ENCODE measurements around the gene FAM204A.

Gene FAM204A

GRCh38 chr10:118256825-118257570, 85.1 kb downstream of the FAM204A start:
- DNase-seq (ENCODE audit: low spot score) = no peak
- no peak for TF ChIP-seq CTCF (IDR thresholded peaks at IDR 0.05; ENCODE audit: extremely low read depth, insufficient read depth, missing control alignments)
- in situ Hi-C loops (cut with MboI; ENCODE audit: low pct_unique_long_range_greater_than_20kb, low sequenced_read_pairs, unreplicated experiment) = no loop called here

- DNase-seq (ENCODE audit: low spot score) = no peak
- TF ChIP-seq CTCF (IDR thresholded peaks at IDR 0.05; ENCODE audit: extremely low read depth, insufficient read depth, missing control alignments) = no peak
- in situ Hi-C loops (cut with MboI; ENCODE audit: low pct_unique_long_range_greater_than_20kb, low sequenced_read_pairs, unreplicated experiment) = no loop called here
Observed at GRCh38 chr10:118256209-118256608, 85.9 kb downstream of the FAM204A start.

GRCh38 chr10:118255355-118255754, 86.8 kb downstream of the FAM204A start:
- TF ChIP-seq CTCF (IDR thresholded peaks at IDR 0.05; ENCODE audit: extremely low read depth, insufficient read depth, missing control alignments) = no peak
- in situ Hi-C loops (cut with MboI; ENCODE audit: low pct_unique_long_range_greater_than_20kb, low sequenced_read_pairs, unreplicated experiment) = no loop called here

GRCh38 chr10:118254654-118255053, 87.5 kb downstream of the FAM204A start:
- in situ Hi-C loops (cut with MboI; ENCODE audit: low pct_unique_long_range_greater_than_20kb, low sequenced_read_pairs, unreplicated experiment) = no loop called here
- TF ChIP-seq CTCF (IDR thresholded peaks at IDR 0.05; ENCODE audit: extremely low read depth, insufficient read depth, missing control alignments) = no peak
- DNase-seq (ENCODE audit: low spot score) = no peak

More at GRCh38 chr10:118255355-118255754, 86.8 kb downstream of the FAM204A start:
- no peak for DNase-seq (ENCODE audit: low spot score)

GRCh38 chr10:118253397-118253796, 88.7 kb downstream of the FAM204A start:
- TF ChIP-seq CTCF (IDR thresholded peaks at IDR 0.05; ENCODE audit: extremely low read depth, insufficient read depth, missing control alignments) = no peak
- DNase-seq (ENCODE audit: low spot score) = no peak
- in situ Hi-C loops (cut with MboI; ENCODE audit: low pct_unique_long_range_greater_than_20kb, low sequenced_read_pairs, unreplicated experiment) = no loop called here

- in situ Hi-C loops (cut with MboI; ENCODE audit: low pct_unique_long_range_greater_than_20kb, low sequenced_read_pairs, unreplicated experiment) = no loop called here
- TF ChIP-seq CTCF (IDR thresholded peaks at IDR 0.05; ENCODE audit: extremely low read depth, insufficient read depth, missing control alignments) = no peak
- DNase-seq (ENCODE audit: low spot score) = no peak
Observed at GRCh38 chr10:118251791-118252190, 90.3 kb downstream of the FAM204A start.
